Fibroblast of pulmonary artery (primary cell): ENCODE measurements around the gene FGFBP3.

Experiments
- DNase-seq: peaks from one replicate; pipeline ENCODE4 v3.0.0-alpha.2; 2010; ENCODE audit warnings: low read depth
- H3K4me3 ChIP-seq: replicated peaks from 2 replicates; pipeline ENCODE4 v1.5.1; 2011; ENCODE audit warnings: low read depth, mild to moderate bottlenecking, control low read depth, low read length, moderate library complexity
- TF ChIP-seq, protein P1 (sequence below): IDR thresholded peaks from 2 replicates; pipeline ENCODE4 v1.5.1; 2011; ENCODE audit warnings: mild to moderate bottlenecking, control low read depth, low read length, inconsistent platforms; ENCODE audit errors: missing control alignments

Gene FGFBP3

DNA sequence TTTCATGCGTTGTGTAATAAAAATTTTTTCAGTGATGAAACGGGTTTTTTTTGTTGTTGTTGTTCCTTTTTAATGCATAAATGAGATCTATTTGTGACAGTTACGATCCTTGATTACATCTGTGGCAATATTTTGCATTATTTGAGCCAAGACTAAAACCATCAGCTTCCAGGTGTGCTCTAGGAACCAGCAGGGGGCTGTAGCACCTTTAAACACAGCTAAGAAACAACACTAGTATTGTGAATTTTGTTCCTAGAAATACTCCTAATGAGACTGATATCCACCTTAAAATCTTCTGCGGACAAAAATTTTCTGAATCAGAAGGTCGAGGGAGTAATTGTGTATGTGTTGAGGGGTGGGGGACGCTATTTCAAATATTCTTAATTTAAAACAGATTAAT, 52.6 kb downstream of the FGFBP3 start:
- no peak overlapping the region for H3K4me3 ChIP-seq
- TF ChIP-seq, protein P1, sequence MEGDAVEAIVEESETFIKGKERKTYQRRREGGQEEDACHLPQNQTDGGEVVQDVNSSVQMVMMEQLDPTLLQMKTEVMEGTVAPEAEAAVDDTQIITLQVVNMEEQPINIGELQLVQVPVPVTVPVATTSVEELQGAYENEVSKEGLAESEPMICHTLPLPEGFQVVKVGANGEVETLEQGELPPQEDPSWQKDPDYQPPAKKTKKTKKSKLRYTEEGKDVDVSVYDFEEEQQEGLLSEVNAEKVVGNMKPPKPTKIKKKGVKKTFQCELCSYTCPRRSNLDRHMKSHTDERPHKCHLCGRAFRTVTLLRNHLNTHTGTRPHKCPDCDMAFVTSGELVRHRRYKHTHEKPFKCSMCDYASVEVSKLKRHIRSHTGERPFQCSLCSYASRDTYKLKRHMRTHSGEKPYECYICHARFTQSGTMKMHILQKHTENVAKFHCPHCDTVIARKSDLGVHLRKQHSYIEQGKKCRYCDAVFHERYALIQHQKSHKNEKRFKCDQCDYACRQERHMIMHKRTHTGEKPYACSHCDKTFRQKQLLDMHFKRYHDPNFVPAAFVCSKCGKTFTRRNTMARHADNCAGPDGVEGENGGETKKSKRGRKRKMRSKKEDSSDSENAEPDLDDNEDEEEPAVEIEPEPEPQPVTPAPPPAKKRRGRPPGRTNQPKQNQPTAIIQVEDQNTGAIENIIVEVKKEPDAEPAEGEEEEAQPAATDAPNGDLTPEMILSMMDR = peak; percentile 48
- DNase-seq = peak; percentile 44
